Measurements from ENCODE around the gene SLC31A1. TPM values are rescaled to one million over a fixed set of nuclear protein-coding genes. Genes with fewer than 3 reads are reported as not detected.

SLC31A1 gene
- total and polyA plus RNA-seq, 2 of the 13 experiments (the other 11 are each of a cell fraction or from before 2014, with no cell fraction given): 62.9 to 70.0 TPM

DNA sequence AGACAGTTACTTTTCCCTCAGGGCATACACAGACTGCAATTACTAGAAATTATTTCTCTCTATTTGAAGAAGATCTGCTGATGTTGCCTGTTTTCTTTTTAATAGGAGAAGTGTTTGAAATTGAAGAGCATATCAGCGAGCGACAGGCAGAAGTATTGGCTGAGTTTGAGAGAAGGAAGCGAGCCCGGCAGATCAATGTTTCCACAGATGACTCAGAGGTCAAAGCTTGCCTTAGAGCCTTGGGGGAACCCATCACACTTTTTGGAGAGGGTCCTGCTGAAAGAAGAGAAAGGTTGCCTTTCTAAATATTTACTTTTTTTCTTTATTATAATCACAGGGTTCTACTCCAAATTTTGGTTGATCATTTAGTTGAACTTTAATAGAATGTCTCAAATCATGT lies 57.5 kb downstream of the SLC31A1 start:
- no peaks in the 10 kb centered on the region for H3K9me3 ChIP-seq (ENCODE audit: low read length)
- no peaks in the 10 kb centered on the region; the same call in 1 of the 2 replicates for H4K20me1 ChIP-seq (ENCODE audit: insufficient read depth, low read length)
- no peak overlapping the region for H3K4me3 ChIP-seq (replicated peaks in 1 of 3; ENCODE audit: insufficient read depth in 1 of 3, low read depth in 2 of 3, low read length in 3 of 3)
- FAIRE-seq (no peak), DNase-seq (ENCODE audit: low spot score) (no peak), ATAC-seq (no peak)
- whole genome bisulfite sequencing (ENCODE audit: low lambda C conversion rate): 50% methylated on average over 4 of the region's 4 CpGs
- no peaks in the 10 kb centered on the region; a peak in 2 of 5 replicates for H3K27me3 ChIP-seq (ENCODE audit: control insufficient read depth in 1 of 2, insufficient read depth in 2 of 2, low read length in 2 of 2)
- in situ Hi-C loops (cut with HindIII; ENCODE audit: extremely low pct_ligation_motif_present, low pct_unique_long_range_greater_than_20kb): no loop called here
- intact Hi-C loops (cut with micrococcal nuclease; ENCODE audit: unreplicated experiment): loop anchor here (10.0 kb wide), 2 partner anchors 126 to 376 kb away; partner anchors contain the start of gene ALAD
- no peak overlapping the region for H2AFZ ChIP-seq (ENCODE audit: low read length)
- H3K27ac ChIP-seq (ENCODE audit: extremely low read length, insufficient read depth, low read length): peak overlapping the region; percentile 34
- peaks cover 37% of the 10 kb centered on the region for H3K4me1 ChIP-seq (ENCODE audit: insufficient read depth, low read length)
- CTCF ChIA-PET (ENCODE audit: low intra/inter-chr PET ratio, low total read pairs): no interaction called here
- BruUV-seq (replicated peaks): no TSS peak
- H3K9ac ChIP-seq (ENCODE audit: insufficient read depth, low read depth, low read length): no peak overlapping the region
- H3K4me2 ChIP-seq (ENCODE audit: low read depth, low read length): peak overlapping the region; percentile 55
- POLR2A ChIA-PET: interaction anchor here (0.9 to 1.7 kb wide), 2 partner anchors 57 to 122 kb away, joined by 3 to 6 read pairs; partner anchors contain the start of genes ALAD and SLC31A1
- peaks cover 35% of the 10 kb centered on the region for H3K79me2 ChIP-seq (ENCODE audit: insufficient read depth, low read length)
- peaks cover 20 to 49% of the 10 kb centered on the region in 2 experiments for H3K36me3 ChIP-seq (replicated peaks in 1 of 2; ENCODE audit: control insufficient read depth in 1 of 2, insufficient read depth in 2 of 2, low read length in 2 of 2)
- TF ChIP-seq ZSCAN20 (CRISPR knock-in tag; IDR thresholded peaks at IDR 0.05; ENCODE audit: borderline replicate concordance) (no peak), EP300 (IDR thresholded peaks at IDR 0.05; ENCODE audit: low read depth in 2 of 2, low read length in 2 of 2) (0 out of 4 replicates have a peak, but pooled peaks of 1 of the 2 experiments have one; percentile 22), EP300 (CRISPR knock-in tag; IDR thresholded peaks at IDR 0.05; ENCODE audit: borderline replicate concordance) (no peak), SMARCC2 (IDR thresholded peaks at IDR 0.05) (no peak), ZNF160 (CRISPR knock-in tag; IDR thresholded peaks at IDR 0.05) (no peak), ONECUT2 (CRISPR knock-in tag; IDR thresholded peaks at IDR 0.05) (peak; percentile 43; the same call in 1 of the 2 replicates), FOSL2 (CRISPR knock-in tag; IDR thresholded peaks at IDR 0.05) (peak; percentile 90), JUN (CRISPR knock-in tag; IDR thresholded peaks at IDR 0.05) (0 out of 2 replicates have a peak, but pooled peaks have one; percentile 30), MAFK (conservative IDR thresholded peaks at IDR 0.05 in 1 of 2, IDR thresholded peaks at IDR 0.05 in 1 of 2; ENCODE audit: low read length in 2 of 2) (peak in 1 of 2 experiments; percentile 52; a peak in 1 of 4 replicates), SAP130 (CRISPR knock-in tag; IDR thresholded peaks at IDR 0.05; ENCODE audit: low read depth) (peak; percentile 17; the same call in 1 of the 2 replicates), JUND (CRISPR knock-in tag; IDR thresholded peaks at IDR 0.05) (peak; percentile 70; the same call in 1 of the 2 replicates), DPF2 (CRISPR knock-in tag; IDR thresholded peaks at IDR 0.05; ENCODE audit: borderline replicate concordance, low read depth) (0 out of 2 replicates have a peak, but pooled peaks have one; percentile 19), ETV5 (CRISPR knock-in tag; IDR thresholded peaks at IDR 0.05; ENCODE audit: borderline replicate concordance) (peak; percentile 45; the same call in 1 of the 2 replicates), ZNF615 (CRISPR knock-in tag; IDR thresholded peaks at IDR 0.05; ENCODE audit: borderline replicate concordance) (no peak), KDM1A (CRISPR knock-in tag; IDR thresholded peaks at IDR 0.05) (no peak), ELF4 (CRISPR knock-in tag; IDR thresholded peaks at IDR 0.05; ENCODE audit: borderline replicate concordance) (no peak)
- TF ChIP-seq, protein P1, sequence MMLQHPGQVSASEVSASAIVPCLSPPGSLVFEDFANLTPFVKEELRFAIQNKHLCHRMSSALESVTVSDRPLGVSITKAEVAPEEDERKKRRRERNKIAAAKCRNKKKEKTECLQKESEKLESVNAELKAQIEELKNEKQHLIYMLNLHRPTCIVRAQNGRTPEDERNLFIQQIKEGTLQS (CRISPR knock-in tag; IDR thresholded peaks at IDR 0.05): 0 out of 2 replicates have a peak, but pooled peaks have one; percentile 38
- TF ChIP-seq, protein P2, sequence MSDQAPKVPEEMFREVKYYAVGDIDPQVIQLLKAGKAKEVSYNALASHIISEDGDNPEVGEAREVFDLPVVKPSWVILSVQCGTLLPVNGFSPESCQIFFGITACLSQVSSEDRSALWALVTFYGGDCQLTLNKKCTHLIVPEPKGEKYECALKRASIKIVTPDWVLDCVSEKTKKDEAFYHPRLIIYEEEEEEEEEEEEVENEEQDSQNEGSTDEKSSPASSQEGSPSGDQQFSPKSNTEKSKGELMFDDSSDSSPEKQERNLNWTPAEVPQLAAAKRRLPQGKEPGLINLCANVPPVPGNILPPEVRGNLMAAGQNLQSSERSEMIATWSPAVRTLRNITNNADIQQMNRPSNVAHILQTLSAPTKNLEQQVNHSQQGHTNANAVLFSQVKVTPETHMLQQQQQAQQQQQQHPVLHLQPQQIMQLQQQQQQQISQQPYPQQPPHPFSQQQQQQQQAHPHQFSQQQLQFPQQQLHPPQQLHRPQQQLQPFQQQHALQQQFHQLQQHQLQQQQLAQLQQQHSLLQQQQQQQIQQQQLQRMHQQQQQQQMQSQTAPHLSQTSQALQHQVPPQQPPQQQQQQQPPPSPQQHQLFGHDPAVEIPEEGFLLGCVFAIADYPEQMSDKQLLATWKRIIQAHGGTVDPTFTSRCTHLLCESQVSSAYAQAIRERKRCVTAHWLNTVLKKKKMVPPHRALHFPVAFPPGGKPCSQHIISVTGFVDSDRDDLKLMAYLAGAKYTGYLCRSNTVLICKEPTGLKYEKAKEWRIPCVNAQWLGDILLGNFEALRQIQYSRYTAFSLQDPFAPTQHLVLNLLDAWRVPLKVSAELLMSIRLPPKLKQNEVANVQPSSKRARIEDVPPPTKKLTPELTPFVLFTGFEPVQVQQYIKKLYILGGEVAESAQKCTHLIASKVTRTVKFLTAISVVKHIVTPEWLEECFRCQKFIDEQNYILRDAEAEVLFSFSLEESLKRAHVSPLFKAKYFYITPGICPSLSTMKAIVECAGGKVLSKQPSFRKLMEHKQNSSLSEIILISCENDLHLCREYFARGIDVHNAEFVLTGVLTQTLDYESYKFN (CRISPR knock-in tag; conservative IDR thresholded peaks at IDR 0.05): peak; percentile 59
- TF ChIP-seq, protein P3, sequence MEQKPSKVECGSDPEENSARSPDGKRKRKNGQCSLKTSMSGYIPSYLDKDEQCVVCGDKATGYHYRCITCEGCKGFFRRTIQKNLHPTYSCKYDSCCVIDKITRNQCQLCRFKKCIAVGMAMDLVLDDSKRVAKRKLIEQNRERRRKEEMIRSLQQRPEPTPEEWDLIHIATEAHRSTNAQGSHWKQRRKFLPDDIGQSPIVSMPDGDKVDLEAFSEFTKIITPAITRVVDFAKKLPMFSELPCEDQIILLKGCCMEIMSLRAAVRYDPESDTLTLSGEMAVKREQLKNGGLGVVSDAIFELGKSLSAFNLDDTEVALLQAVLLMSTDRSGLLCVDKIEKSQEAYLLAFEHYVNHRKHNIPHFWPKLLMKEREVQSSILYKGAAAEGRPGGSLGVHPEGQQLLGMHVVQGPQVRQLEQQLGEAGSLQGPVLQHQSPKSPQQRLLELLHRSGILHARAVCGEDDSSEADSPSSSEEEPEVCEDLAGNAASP (CRISPR knock-in tag; IDR thresholded peaks at IDR 0.05; ENCODE audit: borderline replicate concordance): no peak
- TF ChIP-seq, protein P4, sequence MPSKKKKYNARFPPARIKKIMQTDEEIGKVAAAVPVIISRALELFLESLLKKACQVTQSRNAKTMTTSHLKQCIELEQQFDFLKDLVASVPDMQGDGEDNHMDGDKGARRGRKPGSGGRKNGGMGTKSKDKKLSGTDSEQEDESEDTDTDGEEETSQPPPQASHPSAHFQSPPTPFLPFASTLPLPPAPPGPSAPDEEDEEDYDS (CRISPR knock-in tag; IDR thresholded peaks at IDR 0.05): no peak

Measured in HepG2 (cell line).